ENCODE data around the gene PTGES. TPM values are rescaled to one million over a fixed set of nuclear protein-coding genes. Genes with fewer than 3 reads are reported as not detected.

Gene PTGES
- total RNA-seq, 3 donors from 2014 or later (not counting 1 experiment from before 2014, with no cell fraction given), result 0.28 to 0.47 (median 0.39) TPM

- Mint-ChIP-seq H3K4me1 (peaks cover 0 to 5% of the 10 kb centered on the region in 2 donors), H3K27me3 (ENCODE audit: low read depth in 2 of 2) (peaks cover 0 to 3% of the 10 kb centered on the region in 2 donors), H3K27ac (no peak overlapping the region), H3K4me3 (no peak overlapping the region), H3K36me3 (no peaks in the 10 kb centered on the region), H3K9me3 (no peaks in the 10 kb centered on the region)
- Histone ChIP-seq H3K27me3 (ENCODE audit: control insufficient read depth, insufficient read depth, low read length) (no peaks in the 10 kb centered on the region), H3K27ac (ENCODE audit: low read length) (no peak overlapping the region), H3K4me1 (ENCODE audit: control insufficient read depth, insufficient read depth, low read length) (peaks cover 4% of the 10 kb centered on the region), H3K9me3 (ENCODE audit: control insufficient read depth, insufficient read depth, low read length) (no peaks in the 10 kb centered on the region), H3K4me3 (ENCODE audit: low read length) (no peak overlapping the region), H3K36me3 (ENCODE audit: control insufficient read depth, insufficient read depth, low read length) (no peaks in the 10 kb centered on the region)
- no peak for DNase-seq
- WGBS (ENCODE audit: insufficient coverage), result 96% methylated on average over 5 of the region's 5 CpGs
- TF ChIP-seq, protein P1, sequence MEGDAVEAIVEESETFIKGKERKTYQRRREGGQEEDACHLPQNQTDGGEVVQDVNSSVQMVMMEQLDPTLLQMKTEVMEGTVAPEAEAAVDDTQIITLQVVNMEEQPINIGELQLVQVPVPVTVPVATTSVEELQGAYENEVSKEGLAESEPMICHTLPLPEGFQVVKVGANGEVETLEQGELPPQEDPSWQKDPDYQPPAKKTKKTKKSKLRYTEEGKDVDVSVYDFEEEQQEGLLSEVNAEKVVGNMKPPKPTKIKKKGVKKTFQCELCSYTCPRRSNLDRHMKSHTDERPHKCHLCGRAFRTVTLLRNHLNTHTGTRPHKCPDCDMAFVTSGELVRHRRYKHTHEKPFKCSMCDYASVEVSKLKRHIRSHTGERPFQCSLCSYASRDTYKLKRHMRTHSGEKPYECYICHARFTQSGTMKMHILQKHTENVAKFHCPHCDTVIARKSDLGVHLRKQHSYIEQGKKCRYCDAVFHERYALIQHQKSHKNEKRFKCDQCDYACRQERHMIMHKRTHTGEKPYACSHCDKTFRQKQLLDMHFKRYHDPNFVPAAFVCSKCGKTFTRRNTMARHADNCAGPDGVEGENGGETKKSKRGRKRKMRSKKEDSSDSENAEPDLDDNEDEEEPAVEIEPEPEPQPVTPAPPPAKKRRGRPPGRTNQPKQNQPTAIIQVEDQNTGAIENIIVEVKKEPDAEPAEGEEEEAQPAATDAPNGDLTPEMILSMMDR (IDR thresholded peaks at IDR 0.05), result no peak
- ATAC-seq, result no peak
- intact Hi-C loops (cut with micrococcal nuclease), result no loop called here
These were observed 29.9 kb downstream of the PTGES start for GRCh38 chr9:129722913-129723312.

DNA sequence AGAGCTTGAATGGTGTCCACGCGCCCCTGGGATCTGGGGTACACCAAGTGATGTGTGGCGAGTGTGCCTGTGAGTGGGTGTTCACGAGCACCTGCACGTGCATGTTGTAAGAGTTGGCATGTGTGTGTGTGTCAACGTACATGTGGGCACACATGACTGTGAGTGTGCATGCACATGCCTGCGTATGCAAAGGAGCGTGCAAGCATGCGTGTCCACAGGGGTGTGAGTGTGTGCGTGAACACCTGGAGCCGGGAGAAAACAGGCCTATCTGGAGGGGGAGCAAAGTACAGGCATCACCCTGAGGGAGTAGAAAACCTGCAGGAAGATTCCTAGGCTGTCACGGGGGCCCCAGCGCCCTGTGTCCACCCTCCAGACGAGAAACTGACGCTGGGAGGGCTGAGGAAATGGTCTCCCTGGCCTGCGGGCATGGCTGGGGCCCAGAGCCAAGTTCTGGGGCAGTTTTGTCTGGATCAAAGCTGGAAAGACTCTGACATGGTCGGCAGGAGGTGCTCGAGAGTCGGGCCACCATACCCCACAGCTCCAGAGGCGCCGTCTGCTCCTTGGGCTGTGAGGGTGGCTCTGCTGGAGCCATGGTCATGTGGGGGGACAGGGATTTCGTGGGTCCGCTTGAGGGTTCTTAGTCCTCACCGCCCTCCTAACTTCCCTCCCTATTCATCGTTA lies 31.8 kb downstream of the PTGES start:
- no peak for DNase-seq
- Histone ChIP-seq H3K4me3 (ENCODE audit: low read length) (no peak overlapping the region), H3K9me3 (ENCODE audit: control insufficient read depth, insufficient read depth, low read length) (no peaks in the 10 kb centered on the region), H3K36me3 (ENCODE audit: control insufficient read depth, insufficient read depth, low read length) (no peaks in the 10 kb centered on the region), H3K27ac (ENCODE audit: low read length) (no peak overlapping the region), H3K4me1 (ENCODE audit: control insufficient read depth, insufficient read depth, low read length) (no peaks in the 10 kb centered on the region), H3K27me3 (ENCODE audit: control insufficient read depth, insufficient read depth, low read length) (no peaks in the 10 kb centered on the region)
- H3K9me3 Mint-ChIP-seq, result no peaks in the 10 kb centered on the region
- intact Hi-C loops (cut with micrococcal nuclease), result no loop called here
- ATAC-seq, result no peak
- H3K27me3 Mint-ChIP-seq (ENCODE audit: low read depth in 2 of 2), result peaks cover 0 to 3% of the 10 kb centered on the region in 2 donors
- no peaks in the 10 kb centered on the region for H3K36me3 Mint-ChIP-seq
- no peaks in the 10 kb centered on the region for H3K4me1 Mint-ChIP-seq
- H3K4me3 Mint-ChIP-seq, result no peak overlapping the region
- TF ChIP-seq, protein P1 (IDR thresholded peaks at IDR 0.05), result no peak
- no peak overlapping the region for H3K27ac Mint-ChIP-seq
- WGBS (ENCODE audit: insufficient coverage), result 85% methylated on average over 23 of the region's 25 CpGs

GRCh38 chr9:129720181-129720864 lies 32.5 kb downstream of the PTGES start:
- Histone ChIP-seq H3K9me3 (ENCODE audit: control insufficient read depth, insufficient read depth, low read length) (no peaks in the 10 kb centered on the region), H3K4me1 (ENCODE audit: control insufficient read depth, insufficient read depth, low read length) (no peaks in the 10 kb centered on the region), H3K27me3 (ENCODE audit: control insufficient read depth, insufficient read depth, low read length) (no peaks in the 10 kb centered on the region), H3K27ac (ENCODE audit: low read length) (no peak overlapping the region), H3K4me3 (ENCODE audit: low read length) (no peak overlapping the region), H3K36me3 (ENCODE audit: control insufficient read depth, insufficient read depth, low read length) (no peaks in the 10 kb centered on the region)
- Mint-ChIP-seq H3K36me3 (no peaks in the 10 kb centered on the region), H3K4me1 (no peaks in the 10 kb centered on the region), H3K4me3 (no peak overlapping the region), H3K27me3 (ENCODE audit: low read depth in 2 of 2) (peaks cover 0 to 6% of the 10 kb centered on the region in 2 donors), H3K9me3 (no peaks in the 10 kb centered on the region), H3K27ac (no peak overlapping the region)
- TF ChIP-seq, protein P1 (IDR thresholded peaks at IDR 0.05), result no peak
- DNase-seq (no peak), ATAC-seq (no peak)
- intact Hi-C loops (cut with micrococcal nuclease), result no loop called here
- WGBS (ENCODE audit: insufficient coverage), result 88% methylated on average over 31 of the region's 31 CpGs

Data from natural killer cell (primary cell).